ENCODE measurements around the gene MRPS33. TPM values are rescaled to one million over a fixed set of nuclear protein-coding genes. Genes with fewer than 3 reads are reported as not detected.
"Not testable (repeated sequence)": the region's sequence is repeated elsewhere in the genome, so short reads cannot be mapped to it uniquely, and the experiment has no call there.

Gene MRPS33
- total and polyA plus RNA-seq, 10 of the 15 experiments (the other 5 are each of a cell fraction or from before 2014, with no cell fraction given), result 48.4 to 372 (median 124) TPM

GRCh38 chr7:141032539-141033323, 18.0 kb upstream of the MRPS33 start:
- in situ Hi-C loops (cut with MboI), result not testable (repeated sequence)

GRCh38 chr7:141028767-141029166, 14.0 kb upstream of the MRPS33 start:
- Histone ChIP-seq H3K27me3 (replicated peaks in 1 of 2; ENCODE audit: control insufficient read depth in 2 of 2, insufficient read depth in 2 of 2, low read length in 1 of 2) (no peaks in the 10 kb centered on the region), H2AFZ (ENCODE audit: control insufficient read depth, low read depth, low read length) (no peak overlapping the region), H3K79me2 (ENCODE audit: control insufficient read depth, insufficient read depth, low read length) (no peaks in the 10 kb centered on the region), H3K9ac (ENCODE audit: control insufficient read depth, insufficient read depth, low read length) (no peak overlapping the region), H3K27ac (ENCODE audit: control insufficient read depth, insufficient read depth) (no peak overlapping the region), H3K4me3 (no peak overlapping the region), H3K36me3 (ENCODE audit: control insufficient read depth in 2 of 2, insufficient read depth in 2 of 2, low read length in 1 of 2) (no peaks in the 10 kb centered on the region), H3K4me1 (ENCODE audit: control insufficient read depth, insufficient read depth, low read length) (no peaks in the 10 kb centered on the region), H3K9me3 (replicated peaks; ENCODE audit: control insufficient read depth, insufficient read depth, low read length) (peaks cover 2% of the 10 kb centered on the region; the same call in 2 of the 3 replicates), H3K4me2 (ENCODE audit: control insufficient read depth, insufficient read depth) (no peak overlapping the region), H4K20me1 (ENCODE audit: control insufficient read depth, insufficient read depth) (no peaks in the 10 kb centered on the region)
- DNase-seq (ENCODE audit: low read depth, low spot score) (no peak), ATAC-seq (no peak), FAIRE-seq (no peak)
- SMC1A ChIA-PET (ENCODE audit: uncharacterized antibody, unreplicated experiment), result no interaction called here
- no TSS peak for BruUV-seq (replicated peaks)
- 22% methylated on average over 3 of the region's 3 CpGs for WGBS (ENCODE audit: insufficient coverage, insufficient replicate concordance, low lambda C conversion rate, missing lambda C conversion rate)
- in situ Hi-C loops (cut with MboI) (no loop called here), intact Hi-C loops (cut with micrococcal nuclease; ENCODE audit: unreplicated experiment) (no loop called here)
- CTCF ChIA-PET, result no interaction called here
- POLR2A ChIA-PET, result no interaction called here
- RAD21 ChIA-PET (ENCODE audit: unreplicated experiment), result no interaction called here
- TF ChIP-seq JUNB (IDR thresholded peaks at IDR 0.05), result no peak
- no peak for TF ChIP-seq MEF2B (IDR thresholded peaks at IDR 0.05; ENCODE audit: partially characterized antibody, poor library complexity, severe bottlenecking)
- TF ChIP-seq BRCA1 (IDR thresholded peaks at IDR 0.05; ENCODE audit: low read depth, low read length), result no peak
- TF ChIP-seq FOXK2 (IDR thresholded peaks at IDR 0.05), result no peak
- TF ChIP-seq POU2F2 (IDR thresholded peaks at IDR 0.05; ENCODE audit: borderline replicate concordance, low read depth, low read length), result no peak
- TF ChIP-seq TARDBP (IDR thresholded peaks at IDR 0.05; ENCODE audit: borderline replicate concordance), result no peak
- no peak for TF ChIP-seq NFIC (IDR thresholded peaks at IDR 0.05; ENCODE audit: low read depth, low read length)
- no peak for TF ChIP-seq TCF3 (IDR thresholded peaks at IDR 0.05; ENCODE audit: borderline replicate concordance, insufficient read depth, low read depth, low read length)
- no peak for TF ChIP-seq NBN (IDR thresholded peaks at IDR 0.05)
- TF ChIP-seq GATAD2B (conservative IDR thresholded peaks at IDR 0.05; ENCODE audit: low read depth), result no peak
- no peak for TF ChIP-seq KDM1A (IDR thresholded peaks at IDR 0.05; ENCODE audit: borderline replicate concordance)
- TF ChIP-seq MYB (IDR thresholded peaks at IDR 0.05; ENCODE audit: borderline replicate concordance, low read depth, low read length), result no peak
- TF ChIP-seq E4F1 (IDR thresholded peaks at IDR 0.05; ENCODE audit: borderline replicate concordance, partially characterized antibody), result no peak
- no peak for TF ChIP-seq RAD21 (IDR thresholded peaks at IDR 0.05; ENCODE audit: insufficient read depth, low read depth, low read length)
- TF ChIP-seq, protein P1, sequence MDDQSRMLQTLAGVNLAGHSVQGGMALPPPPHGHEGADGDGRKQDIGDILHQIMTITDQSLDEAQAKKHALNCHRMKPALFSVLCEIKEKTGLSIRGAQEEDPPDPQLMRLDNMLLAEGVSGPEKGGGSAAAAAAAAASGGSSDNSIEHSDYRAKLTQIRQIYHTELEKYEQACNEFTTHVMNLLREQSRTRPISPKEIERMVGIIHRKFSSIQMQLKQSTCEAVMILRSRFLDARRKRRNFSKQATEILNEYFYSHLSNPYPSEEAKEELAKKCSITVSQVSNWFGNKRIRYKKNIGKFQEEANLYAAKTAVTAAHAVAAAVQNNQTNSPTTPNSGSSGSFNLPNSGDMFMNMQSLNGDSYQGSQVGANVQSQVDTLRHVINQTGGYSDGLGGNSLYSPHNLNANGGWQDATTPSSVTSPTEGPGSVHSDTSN (IDR thresholded peaks at IDR 0.05; ENCODE audit: insufficient replicate concordance, low read depth, low read length), result no peak

More at GRCh38 chr7:141032539-141033323, 18.0 kb upstream of the MRPS33 start:
- H2AFZ ChIP-seq (ENCODE audit: control insufficient read depth, low read depth, low read length); H3K4me1 ChIP-seq (ENCODE audit: control insufficient read depth, insufficient read depth, low read length); BruUV-seq (replicated peaks); DNase-seq (ENCODE audit: low read depth, low spot score); SMC1A ChIA-PET (ENCODE audit: uncharacterized antibody, unreplicated experiment); ATAC-seq; H3K4me3 ChIP-seq; H3K9ac ChIP-seq (ENCODE audit: control insufficient read depth, insufficient read depth, low read length); CTCF ChIA-PET; H3K27me3 ChIP-seq (replicated peaks in 1 of 2; ENCODE audit: control insufficient read depth in 2 of 2, insufficient read depth in 2 of 2, low read length in 1 of 2); FAIRE-seq; H3K4me2 ChIP-seq (ENCODE audit: control insufficient read depth, insufficient read depth); RAD21 ChIA-PET (ENCODE audit: unreplicated experiment); H4K20me1 ChIP-seq (ENCODE audit: control insufficient read depth, insufficient read depth); H3K27ac ChIP-seq (ENCODE audit: control insufficient read depth, insufficient read depth); intact Hi-C loops (cut with micrococcal nuclease; ENCODE audit: unreplicated experiment); POLR2A ChIA-PET; H3K9me3 ChIP-seq (replicated peaks; ENCODE audit: control insufficient read depth, insufficient read depth, low read length); H3K36me3 ChIP-seq (ENCODE audit: control insufficient read depth in 2 of 2, insufficient read depth in 2 of 2, low read length in 1 of 2); H3K79me2 ChIP-seq (ENCODE audit: control insufficient read depth, insufficient read depth, low read length): not testable (repeated sequence)
- WGBS (ENCODE audit: insufficient coverage, insufficient replicate concordance, low lambda C conversion rate, missing lambda C conversion rate), result 72% methylated on average over 28 of the region's 33 CpGs

All from GM12878 (cell line).